ENCODE results near the gene ITGA11. TPM values are rescaled to one million over a fixed set of nuclear protein-coding genes. Genes with fewer than 3 reads are reported as not detected.

ITGA11 gene
- total and polyA plus RNA-seq, 2 experiments from 2014 or later: 0.03 to 0.40 TPM

DNA sequence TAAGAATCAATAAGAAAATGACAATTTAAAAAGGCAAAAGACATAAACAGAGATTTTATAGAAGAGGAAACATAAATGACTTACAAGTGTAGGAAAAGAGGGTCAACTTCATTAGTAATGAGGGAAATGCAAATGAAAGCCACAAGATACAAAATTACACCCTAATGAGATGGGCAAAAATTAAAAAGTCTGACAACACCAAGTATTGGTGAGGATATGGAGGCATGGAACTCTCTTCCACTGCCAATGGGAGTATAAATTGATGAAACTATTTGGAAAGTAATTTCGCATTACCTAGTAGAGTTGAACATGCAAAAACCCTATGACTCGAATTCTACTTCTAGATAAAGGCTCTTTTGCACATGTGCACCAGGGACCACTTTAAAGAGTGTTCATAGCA, 28.2 kb upstream of the ITGA11 start (continued):
- TF ChIP-seq, protein P1, sequence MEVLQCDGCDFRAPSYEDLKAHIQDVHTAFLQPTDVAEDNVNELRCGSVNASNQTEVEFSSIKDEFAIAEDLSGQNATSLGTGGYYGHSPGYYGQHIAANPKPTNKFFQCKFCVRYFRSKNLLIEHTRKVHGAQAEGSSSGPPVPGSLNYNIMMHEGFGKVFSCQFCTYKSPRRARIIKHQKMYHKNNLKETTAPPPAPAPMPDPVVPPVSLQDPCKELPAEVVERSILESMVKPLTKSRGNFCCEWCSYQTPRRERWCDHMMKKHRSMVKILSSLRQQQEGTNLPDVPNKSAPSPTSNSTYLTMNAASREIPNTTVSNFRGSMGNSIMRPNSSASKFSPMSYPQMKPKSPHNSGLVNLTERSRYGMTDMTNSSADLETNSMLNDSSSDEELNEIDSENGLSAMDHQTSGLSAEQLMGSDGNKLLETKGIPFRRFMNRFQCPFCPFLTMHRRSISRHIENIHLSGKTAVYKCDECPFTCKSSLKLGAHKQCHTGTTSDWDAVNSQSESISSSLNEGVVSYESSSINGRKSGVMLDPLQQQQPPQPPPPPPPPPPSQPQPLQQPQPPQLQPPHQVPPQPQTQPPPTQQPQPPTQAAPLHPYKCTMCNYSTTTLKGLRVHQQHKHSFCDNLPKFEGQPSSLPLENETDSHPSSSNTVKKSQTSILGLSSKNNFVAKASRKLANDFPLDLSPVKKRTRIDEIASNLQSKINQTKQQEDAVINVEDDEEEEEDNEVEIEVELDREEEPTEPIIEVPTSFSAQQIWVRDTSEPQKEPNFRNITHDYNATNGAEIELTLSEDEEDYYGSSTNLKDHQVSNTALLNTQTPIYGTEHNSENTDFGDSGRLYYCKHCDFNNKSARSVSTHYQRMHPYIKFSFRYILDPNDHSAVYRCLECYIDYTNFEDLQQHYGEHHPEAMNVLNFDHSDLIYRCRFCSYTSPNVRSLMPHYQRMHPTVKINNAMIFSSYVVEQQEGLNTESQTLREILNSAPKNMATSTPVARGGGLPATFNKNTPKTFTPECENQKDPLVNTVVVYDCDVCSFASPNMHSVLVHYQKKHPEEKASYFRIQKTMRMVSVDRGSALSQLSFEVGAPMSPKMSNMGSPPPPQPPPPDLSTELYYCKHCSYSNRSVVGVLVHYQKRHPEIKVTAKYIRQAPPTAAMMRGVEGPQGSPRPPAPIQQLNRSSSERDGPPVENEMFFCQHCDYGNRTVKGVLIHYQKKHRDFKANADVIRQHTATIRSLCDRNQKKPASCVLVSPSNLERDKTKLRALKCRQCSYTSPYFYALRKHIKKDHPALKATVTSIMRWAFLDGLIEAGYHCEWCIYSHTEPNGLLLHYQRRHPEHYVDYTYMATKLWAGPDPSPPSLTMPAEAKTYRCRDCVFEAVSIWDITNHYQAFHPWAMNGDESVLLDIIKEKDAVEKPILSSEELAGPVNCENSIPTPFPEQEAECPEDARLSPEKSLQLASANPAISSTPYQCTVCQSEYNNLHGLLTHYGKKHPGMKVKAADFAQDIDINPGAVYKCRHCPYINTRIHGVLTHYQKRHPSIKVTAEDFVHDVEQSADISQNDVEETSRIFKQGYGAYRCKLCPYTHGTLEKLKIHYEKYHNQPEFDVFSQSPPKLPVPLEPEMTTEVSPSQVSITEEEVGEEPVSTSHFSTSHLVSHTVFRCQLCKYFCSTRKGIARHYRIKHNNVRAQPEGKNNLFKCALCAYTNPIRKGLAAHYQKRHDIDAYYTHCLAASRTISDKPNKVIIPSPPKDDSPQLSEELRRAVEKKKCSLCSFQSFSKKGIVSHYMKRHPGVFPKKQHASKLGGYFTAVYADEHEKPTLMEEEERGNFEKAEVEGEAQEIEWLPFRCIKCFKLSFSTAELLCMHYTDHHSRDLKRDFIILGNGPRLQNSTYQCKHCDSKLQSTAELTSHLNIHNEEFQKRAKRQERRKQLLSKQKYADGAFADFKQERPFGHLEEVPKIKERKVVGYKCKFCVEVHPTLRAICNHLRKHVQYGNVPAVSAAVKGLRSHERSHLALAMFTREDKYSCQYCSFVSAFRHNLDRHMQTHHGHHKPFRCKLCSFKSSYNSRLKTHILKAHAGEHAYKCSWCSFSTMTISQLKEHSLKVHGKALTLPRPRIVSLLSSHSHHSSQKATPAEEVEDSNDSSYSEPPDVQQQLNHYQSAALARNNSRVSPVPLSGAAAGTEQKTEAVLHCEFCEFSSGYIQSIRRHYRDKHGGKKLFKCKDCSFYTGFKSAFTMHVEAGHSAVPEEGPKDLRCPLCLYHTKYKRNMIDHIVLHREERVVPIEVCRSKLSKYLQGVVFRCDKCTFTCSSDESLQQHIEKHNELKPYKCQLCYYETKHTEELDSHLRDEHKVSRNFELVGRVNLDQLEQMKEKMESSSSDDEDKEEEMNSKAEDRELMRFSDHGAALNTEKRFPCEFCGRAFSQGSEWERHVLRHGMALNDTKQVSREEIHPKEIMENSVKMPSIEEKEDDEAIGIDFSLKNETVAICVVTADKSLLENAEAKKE (CRISPR knock-in tag; IDR thresholded peaks at IDR 0.05): no peak

- Histone ChIP-seq H3K27me3 (ENCODE audit: insufficient read depth) (no peaks in the 10 kb centered on the region), H3F3A (replicated peaks; ENCODE audit: low read depth) (no peaks in the 10 kb centered on the region), H3K4me2 (no peak overlapping the region), H4K20me1 (replicated peaks; ENCODE audit: insufficient read depth) (no peaks in the 10 kb centered on the region), H2AFZ (no peak overlapping the region), H3K79me2 (replicated peaks; ENCODE audit: insufficient read depth) (no peaks in the 10 kb centered on the region), H3K9me2 (ENCODE audit: insufficient read depth) (peaks cover 6% of the 10 kb centered on the region; the same call in 1 of the 2 replicates), H3K4me1 (ENCODE audit: insufficient read depth) (0 out of 2 replicates have a peak, but pooled peaks cover 3% of the 10 kb centered on the region), H3K36me3 (ENCODE audit: insufficient read depth) (no peaks in the 10 kb centered on the region), H3K27ac (ENCODE audit: low read depth) (no peak overlapping the region), H3K4me3 (no peak overlapping the region)
- ATAC-seq: no peak
- DNase-seq (ENCODE audit: low spot score): no peak
- no peaks in the 10 kb centered on the region for H3K4me1 Mint-ChIP-seq
- no peaks in the 10 kb centered on the region for H3K27me3 Mint-ChIP-seq (ENCODE audit: insufficient read depth, low read depth, poor library complexity)
- H3K4me3 Mint-ChIP-seq: no peak overlapping the region
- H3K27ac Mint-ChIP-seq: no peak overlapping the region
- no peaks in the 10 kb centered on the region for H3K9me3 Mint-ChIP-seq
- H3K36me3 Mint-ChIP-seq (ENCODE audit: low read depth): no peaks in the 10 kb centered on the region
- TF ChIP-seq, protein P1 (CRISPR knock-in tag; IDR thresholded peaks at IDR 0.05): no peak
- TF ChIP-seq POLR2AphosphoS5 (IDR thresholded peaks at IDR 0.05; ENCODE audit: low read depth): no peak
- TF ChIP-seq CREB1 (CRISPR knock-in tag; IDR thresholded peaks at IDR 0.05; ENCODE audit: low read depth): no peak
- TF ChIP-seq, protein P2, sequence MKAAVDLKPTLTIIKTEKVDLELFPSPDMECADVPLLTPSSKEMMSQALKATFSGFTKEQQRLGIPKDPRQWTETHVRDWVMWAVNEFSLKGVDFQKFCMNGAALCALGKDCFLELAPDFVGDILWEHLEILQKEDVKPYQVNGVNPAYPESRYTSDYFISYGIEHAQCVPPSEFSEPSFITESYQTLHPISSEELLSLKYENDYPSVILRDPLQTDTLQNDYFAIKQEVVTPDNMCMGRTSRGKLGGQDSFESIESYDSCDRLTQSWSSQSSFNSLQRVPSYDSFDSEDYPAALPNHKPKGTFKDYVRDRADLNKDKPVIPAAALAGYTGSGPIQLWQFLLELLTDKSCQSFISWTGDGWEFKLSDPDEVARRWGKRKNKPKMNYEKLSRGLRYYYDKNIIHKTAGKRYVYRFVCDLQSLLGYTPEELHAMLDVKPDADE (IDR thresholded peaks at IDR 0.05): no peak
- no peak for TF ChIP-seq ZNF114 (CRISPR knock-in tag; IDR thresholded peaks at IDR 0.05)
- no peak for TF ChIP-seq EZH2 (IDR thresholded peaks at IDR 0.05; ENCODE audit: low read depth, unreplicated experiment)
- TF ChIP-seq STAT1 (IDR thresholded peaks at IDR 0.05; ENCODE audit: unreplicated experiment): no peak
- TF ChIP-seq JUNB (IDR thresholded peaks at IDR 0.05; ENCODE audit: unreplicated experiment): no peak
These were observed 18.2 kb upstream of the ITGA11 start for GRCh38 chr15:68450192-68450591.

Data from GM23338 (cell line).